Spleen (tissue), 7 donors: Measurements from ENCODE around the gene ZNF70.

ENCODE experiments used
- CTCF ChIP-seq, 11 experiments: fragments of 200-600 bp in 7 of 11; fragments of 450-650 bp in 4 of 11; sonication (generic) in 4 of 11; IDR thresholded peaks in 8 of 11; conservative IDR thresholded peaks in 3 of 11; 1 replicate in 7 of 11; 2 replicates in 4 of 11; pipeline versions ENCODE4 v1.4.0 to v1.8.0; 2016 to 2021; ENCODE audit warnings: antibody characterized with exemption in 11 of 11, inconsistent platforms in 4 of 11, mild to moderate bottlenecking in 1 of 11
- POLR2A ChIP-seq, 3 donors: fragments of 450-650 bp; IDR thresholded peaks; one replicate each; pipeline ENCODE4 v1.5.1; 2017; ENCODE audit warnings: antibody characterized with exemption in 3 of 3, mild to moderate bottlenecking in 1 of 3
- POLR2AphosphoS5 ChIP-seq, 3 donors: sonication (generic); formaldehyde crosslinking; IDR thresholded peaks; one replicate each; pipeline ENCODE4 v1.5.1; 2017; ENCODE audit warnings: antibody characterized with exemption in 3 of 3
- donor health status: DM: no; HTN: no; CAD: no; lungs with moderate emphysema.
- donor health status: DM: no; HTN: no; CAD: no.
- donor health status: DM: no; HTN: no; CAD: no.

GRCh38 chr22:23715806-23716375, 35.0 kb downstream of the ZNF70 start:
- no peak for TF ChIP-seq CTCF (IDR thresholded peaks at IDR 0.05 in 8 of 11, conservative IDR thresholded peaks at IDR 0.05 in 3 of 11)
- no peak for TF ChIP-seq POLR2A (IDR thresholded peaks at IDR 0.05)
- no peak for TF ChIP-seq POLR2AphosphoS5 (IDR thresholded peaks at IDR 0.05)
